ENCODE data around the gene SIPA1. TPM values are rescaled to one million over a fixed set of nuclear protein-coding genes. Genes with fewer than 3 reads are reported as not detected.

SIPA1 gene
- total RNA-seq, 1 experiment from 2014 or later = 86.9 TPM

DNA sequence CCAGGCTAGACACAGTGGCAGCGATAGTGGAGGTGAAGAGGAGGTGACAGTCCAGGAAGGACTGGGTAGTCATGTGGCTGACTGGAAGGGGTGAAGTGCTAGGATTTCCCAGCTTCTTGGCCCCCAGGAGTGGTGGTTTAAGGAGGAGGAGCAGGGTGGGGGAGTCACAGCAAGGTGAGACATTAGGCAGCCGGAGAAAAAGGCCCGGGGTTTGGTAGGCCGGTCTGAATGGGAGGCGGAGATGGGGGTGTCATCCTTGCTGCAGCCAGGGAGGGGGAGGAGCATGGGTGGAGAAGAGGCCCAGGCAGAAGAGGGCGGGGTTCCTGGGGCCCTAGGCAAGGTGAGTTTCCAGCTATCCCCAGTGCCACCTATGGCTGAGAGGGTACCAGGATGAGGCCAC lies 6.1 kb downstream of the SIPA1 start:
- peaks cover 8% of the 10 kb centered on the region; the same call in 1 of the 2 replicates for H3K4me1 ChIP-seq (ENCODE audit: control insufficient read depth, insufficient read depth, low read length)
- no peak overlapping the region for H3K4me3 ChIP-seq (ENCODE audit: low read depth in 2 of 2, low read length in 2 of 2)
- POLR2A ChIA-PET = interaction anchor here (0.7 to 0.9 kb wide), 2 partner anchors 83 to 220 kb away, joined by 4 to 5 read pairs; no protein-coding TSS in a partner anchor
- no peaks in the 10 kb centered on the region for H3K36me3 ChIP-seq (ENCODE audit: control insufficient read depth, insufficient read depth, low read length)
- H3K9me3 ChIP-seq (ENCODE audit: control insufficient read depth, insufficient read depth, low read depth, low read length) = no peaks in the 10 kb centered on the region
- no TSS peak for BruUV-seq (replicated peaks)
- DNase-seq (ENCODE audit: low read depth, low spot score) = no peak
- H3K27ac ChIP-seq (ENCODE audit: low read length) = no peak overlapping the region
- no peak for ATAC-seq
- in situ Hi-C loops (cut with HindIII; ENCODE audit: low pct_unique_long_range_greater_than_20kb, low sequenced_read_pairs) (no loop called here), intact Hi-C loops (cut with micrococcal nuclease; ENCODE audit: unreplicated experiment) (no loop called here)
- no peak for TF ChIP-seq TCF7L2 (IDR thresholded peaks at IDR 0.05; ENCODE audit: low read depth, low read length)
- TF ChIP-seq, protein P1, sequence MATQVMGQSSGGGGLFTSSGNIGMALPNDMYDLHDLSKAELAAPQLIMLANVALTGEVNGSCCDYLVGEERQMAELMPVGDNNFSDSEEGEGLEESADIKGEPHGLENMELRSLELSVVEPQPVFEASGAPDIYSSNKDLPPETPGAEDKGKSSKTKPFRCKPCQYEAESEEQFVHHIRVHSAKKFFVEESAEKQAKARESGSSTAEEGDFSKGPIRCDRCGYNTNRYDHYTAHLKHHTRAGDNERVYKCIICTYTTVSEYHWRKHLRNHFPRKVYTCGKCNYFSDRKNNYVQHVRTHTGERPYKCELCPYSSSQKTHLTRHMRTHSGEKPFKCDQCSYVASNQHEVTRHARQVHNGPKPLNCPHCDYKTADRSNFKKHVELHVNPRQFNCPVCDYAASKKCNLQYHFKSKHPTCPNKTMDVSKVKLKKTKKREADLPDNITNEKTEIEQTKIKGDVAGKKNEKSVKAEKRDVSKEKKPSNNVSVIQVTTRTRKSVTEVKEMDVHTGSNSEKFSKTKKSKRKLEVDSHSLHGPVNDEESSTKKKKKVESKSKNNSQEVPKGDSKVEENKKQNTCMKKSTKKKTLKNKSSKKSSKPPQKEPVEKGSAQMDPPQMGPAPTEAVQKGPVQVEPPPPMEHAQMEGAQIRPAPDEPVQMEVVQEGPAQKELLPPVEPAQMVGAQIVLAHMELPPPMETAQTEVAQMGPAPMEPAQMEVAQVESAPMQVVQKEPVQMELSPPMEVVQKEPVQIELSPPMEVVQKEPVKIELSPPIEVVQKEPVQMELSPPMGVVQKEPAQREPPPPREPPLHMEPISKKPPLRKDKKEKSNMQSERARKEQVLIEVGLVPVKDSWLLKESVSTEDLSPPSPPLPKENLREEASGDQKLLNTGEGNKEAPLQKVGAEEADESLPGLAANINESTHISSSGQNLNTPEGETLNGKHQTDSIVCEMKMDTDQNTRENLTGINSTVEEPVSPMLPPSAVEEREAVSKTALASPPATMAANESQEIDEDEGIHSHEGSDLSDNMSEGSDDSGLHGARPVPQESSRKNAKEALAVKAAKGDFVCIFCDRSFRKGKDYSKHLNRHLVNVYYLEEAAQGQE (IDR thresholded peaks at IDR 0.05; ENCODE audit: insufficient read depth in 1 of 2, low read depth in 2 of 2, low read length in 1 of 2) = no peak
- TF ChIP-seq SIN3A (IDR thresholded peaks at IDR 0.05; ENCODE audit: borderline replicate concordance, insufficient read depth, low read depth, low read length) = no peak
- TF ChIP-seq, protein P2, sequence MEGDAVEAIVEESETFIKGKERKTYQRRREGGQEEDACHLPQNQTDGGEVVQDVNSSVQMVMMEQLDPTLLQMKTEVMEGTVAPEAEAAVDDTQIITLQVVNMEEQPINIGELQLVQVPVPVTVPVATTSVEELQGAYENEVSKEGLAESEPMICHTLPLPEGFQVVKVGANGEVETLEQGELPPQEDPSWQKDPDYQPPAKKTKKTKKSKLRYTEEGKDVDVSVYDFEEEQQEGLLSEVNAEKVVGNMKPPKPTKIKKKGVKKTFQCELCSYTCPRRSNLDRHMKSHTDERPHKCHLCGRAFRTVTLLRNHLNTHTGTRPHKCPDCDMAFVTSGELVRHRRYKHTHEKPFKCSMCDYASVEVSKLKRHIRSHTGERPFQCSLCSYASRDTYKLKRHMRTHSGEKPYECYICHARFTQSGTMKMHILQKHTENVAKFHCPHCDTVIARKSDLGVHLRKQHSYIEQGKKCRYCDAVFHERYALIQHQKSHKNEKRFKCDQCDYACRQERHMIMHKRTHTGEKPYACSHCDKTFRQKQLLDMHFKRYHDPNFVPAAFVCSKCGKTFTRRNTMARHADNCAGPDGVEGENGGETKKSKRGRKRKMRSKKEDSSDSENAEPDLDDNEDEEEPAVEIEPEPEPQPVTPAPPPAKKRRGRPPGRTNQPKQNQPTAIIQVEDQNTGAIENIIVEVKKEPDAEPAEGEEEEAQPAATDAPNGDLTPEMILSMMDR (IDR thresholded peaks at IDR 0.05) = no peak
- TF ChIP-seq POLR2AphosphoS5 (IDR thresholded peaks at IDR 0.05; ENCODE audit: low read depth, low read length) = no peak
- H3K27me3 ChIP-seq (ENCODE audit: control insufficient read depth, insufficient read depth, low read length) = no peaks in the 10 kb centered on the region
- CTCF ChIA-PET = no interaction called here

DNA sequence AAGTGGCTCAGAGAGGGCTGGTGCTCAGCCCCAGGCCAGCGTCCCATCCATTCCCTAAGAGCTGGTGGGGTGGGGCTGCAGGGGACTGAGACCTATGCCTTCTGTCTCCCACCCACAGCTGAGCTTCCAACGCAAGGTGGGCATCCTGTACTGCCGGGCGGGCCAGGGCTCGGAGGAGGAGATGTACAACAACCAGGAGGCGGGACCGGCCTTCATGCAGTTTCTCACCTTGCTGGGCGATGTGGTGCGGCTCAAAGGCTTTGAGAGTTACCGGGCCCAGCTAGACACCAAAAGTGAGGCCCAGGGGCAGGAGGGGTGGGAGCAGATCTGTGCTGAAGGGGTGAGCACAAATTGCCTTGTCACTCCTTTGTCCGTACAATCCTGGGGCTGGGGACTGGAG lies 6.9 kb downstream of the SIPA1 start:
- TF ChIP-seq, protein P1 (IDR thresholded peaks at IDR 0.05; ENCODE audit: insufficient read depth in 1 of 2, low read depth in 2 of 2, low read length in 1 of 2) = no peak
- TF ChIP-seq, protein P2 (IDR thresholded peaks at IDR 0.05) = no peak
- TF ChIP-seq POLR2AphosphoS5 (IDR thresholded peaks at IDR 0.05; ENCODE audit: low read depth, low read length) = no peak
- TF ChIP-seq TCF7L2 (IDR thresholded peaks at IDR 0.05; ENCODE audit: low read depth, low read length) = no peak
- no peak for TF ChIP-seq SIN3A (IDR thresholded peaks at IDR 0.05; ENCODE audit: borderline replicate concordance, insufficient read depth, low read depth, low read length)
- intact Hi-C loops (cut with micrococcal nuclease; ENCODE audit: unreplicated experiment) (no loop called here), in situ Hi-C loops (cut with HindIII; ENCODE audit: low pct_unique_long_range_greater_than_20kb, low sequenced_read_pairs) (no loop called here)
- peaks cover 9% of the 10 kb centered on the region; the same call in 1 of the 2 replicates for H3K4me1 ChIP-seq (ENCODE audit: control insufficient read depth, insufficient read depth, low read length)
- H3K36me3 ChIP-seq (ENCODE audit: control insufficient read depth, insufficient read depth, low read length) = no peaks in the 10 kb centered on the region
- ChIA-PET CTCF (no interaction called here), POLR2A (interaction anchor here (0.7 kb wide), 1 partner anchor 221 kb away, joined by 4 read pairs; no protein-coding TSS in a partner anchor)
- H3K4me3 ChIP-seq (ENCODE audit: low read depth in 2 of 2, low read length in 2 of 2) = no peak overlapping the region
- H3K9me3 ChIP-seq (ENCODE audit: control insufficient read depth, insufficient read depth, low read depth, low read length) = no peaks in the 10 kb centered on the region
- no TSS peak for BruUV-seq (replicated peaks)
- ATAC-seq (no peak), DNase-seq (ENCODE audit: low read depth, low spot score) (no peak)
- H3K27ac ChIP-seq (ENCODE audit: low read length) = no peak overlapping the region
- H3K27me3 ChIP-seq (ENCODE audit: control insufficient read depth, insufficient read depth, low read length) = no peaks in the 10 kb centered on the region

Data from Panc1 (cell line).